Parathyroid adenoma (tissue), 2 donors: ENCODE results near the gene APBA1.

Experiments used
- H2AFZ ChIP-seq: fragments of 300-600 bp; sonication (generic); one replicate; pipeline ENCODE4 v1.7.0; 2017; ENCODE audit warnings: antibody characterized with exemption, mild to moderate bottlenecking
- H3K27ac ChIP-seq: fragments of 300-600 bp; sonication (generic); one replicate; pipeline ENCODE4 v1.7.0; 2017
- H3K27me3 ChIP-seq: fragments of 300-600 bp; sonication (generic); one replicate; pipeline ENCODE4 v1.7.0; 2017; ENCODE audit warnings: low read length; ENCODE audit not compliant: control insufficient read depth, insufficient read depth
- H3K36me3 ChIP-seq: fragments of 300-600 bp; sonication (generic); one replicate; pipeline ENCODE4 v1.7.0; 2017; ENCODE audit warnings: low read length; ENCODE audit not compliant: control insufficient read depth, insufficient read depth
- H3K4me1 ChIP-seq: fragments of 300-600 bp; sonication (generic); one replicate; pipeline ENCODE4 v1.7.0; 2017; ENCODE audit warnings: control low read depth
- H3K4me2 ChIP-seq: fragments of 300-600 bp; sonication (generic); one replicate; pipeline ENCODE4 v1.7.0; 2017; ENCODE audit warnings: low read length
- H3K4me3 ChIP-seq: fragments of 300-600 bp; sonication (generic); one replicate; pipeline ENCODE4 v1.7.0; 2017; ENCODE audit warnings: low read depth, low read length
- H3K79me2 ChIP-seq: fragments of 300-600 bp; sonication (generic); one replicate; pipeline ENCODE4 v1.7.0; 2017; ENCODE audit warnings: control low read depth
- H3K9ac ChIP-seq: fragments of 300-600 bp; sonication (generic); one replicate; pipeline ENCODE4 v1.7.0; 2017; ENCODE audit warnings: mild to moderate bottlenecking
- H3K9me3 ChIP-seq: fragments of 300-600 bp; sonication (generic); one replicate; pipeline ENCODE4 v1.7.0; 2017; ENCODE audit warnings: low read length; ENCODE audit not compliant: control insufficient read depth
- TF ChIP-seq, protein P1 (sequence below): fragments of 300-600 bp; sonication (generic); IDR thresholded peaks from one replicate; pipeline ENCODE4 v1.7.0; 2017; ENCODE audit warnings: antibody characterized with exemption, mild to moderate bottlenecking
- donor health status: primary hyperparathyroidism.

Gene APBA1

GRCh38 chr9:69465473-69465872, 206.7 kb downstream of the APBA1 start:
- Histone ChIP-seq H3K79me2 (no peaks in the 10 kb centered on the region), H3K9ac (no peak overlapping the region), H3K4me3 (no peak overlapping the region), H3K9me3 (no peaks in the 10 kb centered on the region), H3K27ac (no peak overlapping the region), H3K4me2 (no peak overlapping the region), H2AFZ (no peak overlapping the region), H3K4me1 (no peaks in the 10 kb centered on the region), H3K27me3 (no peaks in the 10 kb centered on the region), H3K36me3 (no peaks in the 10 kb centered on the region)
- TF ChIP-seq, protein P1, sequence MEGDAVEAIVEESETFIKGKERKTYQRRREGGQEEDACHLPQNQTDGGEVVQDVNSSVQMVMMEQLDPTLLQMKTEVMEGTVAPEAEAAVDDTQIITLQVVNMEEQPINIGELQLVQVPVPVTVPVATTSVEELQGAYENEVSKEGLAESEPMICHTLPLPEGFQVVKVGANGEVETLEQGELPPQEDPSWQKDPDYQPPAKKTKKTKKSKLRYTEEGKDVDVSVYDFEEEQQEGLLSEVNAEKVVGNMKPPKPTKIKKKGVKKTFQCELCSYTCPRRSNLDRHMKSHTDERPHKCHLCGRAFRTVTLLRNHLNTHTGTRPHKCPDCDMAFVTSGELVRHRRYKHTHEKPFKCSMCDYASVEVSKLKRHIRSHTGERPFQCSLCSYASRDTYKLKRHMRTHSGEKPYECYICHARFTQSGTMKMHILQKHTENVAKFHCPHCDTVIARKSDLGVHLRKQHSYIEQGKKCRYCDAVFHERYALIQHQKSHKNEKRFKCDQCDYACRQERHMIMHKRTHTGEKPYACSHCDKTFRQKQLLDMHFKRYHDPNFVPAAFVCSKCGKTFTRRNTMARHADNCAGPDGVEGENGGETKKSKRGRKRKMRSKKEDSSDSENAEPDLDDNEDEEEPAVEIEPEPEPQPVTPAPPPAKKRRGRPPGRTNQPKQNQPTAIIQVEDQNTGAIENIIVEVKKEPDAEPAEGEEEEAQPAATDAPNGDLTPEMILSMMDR = no peak

DNA sequence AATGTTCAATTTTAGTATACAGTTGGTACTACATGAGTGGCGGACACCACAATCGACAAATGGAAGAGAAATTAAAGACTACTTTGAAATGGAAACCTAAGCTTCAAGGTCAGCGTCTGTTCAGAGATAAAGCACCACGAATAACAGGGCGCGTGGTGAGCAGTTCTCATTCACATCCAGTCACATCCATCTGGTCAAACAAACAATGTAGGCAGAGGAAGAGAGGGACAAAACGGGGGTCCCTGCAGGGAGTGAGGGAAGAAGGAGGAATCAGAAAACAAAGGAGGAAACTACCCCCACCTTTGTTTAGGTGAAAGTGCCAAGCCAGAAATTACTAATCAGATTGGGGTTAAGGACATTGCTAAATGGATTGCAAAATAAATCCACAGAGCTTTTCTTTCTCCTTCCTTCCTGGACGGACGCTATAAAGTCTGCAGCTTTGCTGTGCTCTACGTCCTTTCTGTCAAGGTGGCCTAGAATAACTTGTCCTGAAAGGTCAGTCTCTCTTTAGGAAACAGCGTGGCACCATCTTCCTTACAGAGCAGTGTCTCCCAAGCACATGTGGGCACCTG, 208.6 kb downstream of the APBA1 start:
- no peak overlapping the region for H2AFZ ChIP-seq
- no peak overlapping the region for H3K27ac ChIP-seq
- no peak overlapping the region for H3K4me2 ChIP-seq
- H3K4me1 ChIP-seq = no peaks in the 10 kb centered on the region
- H3K36me3 ChIP-seq = no peaks in the 10 kb centered on the region
- no peaks in the 10 kb centered on the region for H3K9me3 ChIP-seq
- H3K9ac ChIP-seq = no peak overlapping the region
- H3K4me3 ChIP-seq = no peak overlapping the region
- TF ChIP-seq, protein P1 = no peak
- H3K79me2 ChIP-seq = no peaks in the 10 kb centered on the region
- no peaks in the 10 kb centered on the region for H3K27me3 ChIP-seq

DNA sequence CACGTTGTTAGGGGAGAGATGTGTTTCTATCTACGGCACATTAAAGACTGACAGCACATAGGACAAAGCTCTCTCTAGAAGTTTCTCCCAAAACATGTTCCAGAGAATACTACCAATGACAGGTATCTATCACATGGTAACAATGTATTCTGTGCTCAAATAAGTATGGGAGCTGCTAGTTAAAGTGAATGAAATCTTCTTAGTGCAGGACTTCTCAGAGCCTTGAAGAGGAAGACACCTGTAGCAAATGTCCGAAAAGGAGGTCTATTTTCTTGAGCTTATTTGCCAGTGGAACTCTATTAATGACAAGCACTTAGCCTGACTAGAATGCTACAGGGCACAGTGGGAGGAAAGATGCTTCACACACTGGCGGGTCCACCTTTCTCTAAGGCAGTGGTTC, 209.8 kb downstream of the APBA1 start:
- TF ChIP-seq, protein P1 = no peak
- H3K9me3 ChIP-seq = no peaks in the 10 kb centered on the region

DNA sequence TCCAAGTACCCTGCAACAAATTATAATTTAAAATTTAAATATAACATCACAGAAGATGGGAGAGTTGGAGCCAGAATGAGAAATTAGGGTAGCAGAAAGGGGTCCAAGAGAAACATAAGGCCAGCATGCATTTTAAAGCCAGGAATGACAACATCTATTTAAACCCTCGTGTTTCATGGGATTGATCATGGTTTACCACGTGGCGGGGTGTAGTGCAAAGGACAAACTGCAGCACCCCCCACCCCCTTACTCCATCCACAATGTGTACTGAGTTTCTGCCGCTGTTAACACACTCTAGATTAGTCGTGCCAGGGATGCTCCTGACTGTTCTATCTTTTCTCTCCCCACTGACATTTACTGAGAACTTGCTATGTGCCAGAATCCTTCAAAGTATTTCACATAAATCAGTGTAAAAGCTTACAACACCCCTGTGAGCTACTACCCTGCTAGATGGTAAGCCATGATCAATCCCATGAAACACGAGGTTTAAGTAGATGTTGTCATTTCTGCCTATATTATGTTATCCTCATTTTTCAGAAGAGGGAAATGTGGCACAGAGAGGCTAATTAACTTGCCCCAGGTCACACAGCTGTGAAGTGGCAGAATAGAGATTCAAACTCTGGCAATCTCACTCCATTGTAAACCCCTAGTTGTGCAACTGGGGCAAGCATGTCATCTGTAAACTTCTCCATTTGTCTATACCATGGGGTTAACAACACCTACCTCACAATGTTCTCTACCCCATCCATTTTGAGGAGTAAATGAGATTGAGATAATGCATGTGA, 210.9 kb downstream of the APBA1 start:
- Histone ChIP-seq H3K4me3 (no peak overlapping the region), H3K4me2 (no peak overlapping the region), H3K27ac (no peak overlapping the region), H3K27me3 (no peaks in the 10 kb centered on the region), H3K4me1 (no peaks in the 10 kb centered on the region), H2AFZ (no peak overlapping the region), H3K36me3 (no peaks in the 10 kb centered on the region), H3K9ac (no peak overlapping the region), H3K79me2 (no peaks in the 10 kb centered on the region), H3K9me3 (no peaks in the 10 kb centered on the region)
- TF ChIP-seq, protein P1 = no peak

More for the DNA sequence above, 209.8 kb downstream of the APBA1 start:
- no peak overlapping the region for H3K4me2 ChIP-seq
- H3K9ac ChIP-seq = no peak overlapping the region
- H3K27ac ChIP-seq = no peak overlapping the region
- no peaks in the 10 kb centered on the region for H3K4me1 ChIP-seq
- H3K4me3 ChIP-seq = no peak overlapping the region
- no peaks in the 10 kb centered on the region for H3K36me3 ChIP-seq
- no peaks in the 10 kb centered on the region for H3K79me2 ChIP-seq
- no peak overlapping the region for H2AFZ ChIP-seq
- no peaks in the 10 kb centered on the region for H3K27me3 ChIP-seq
